GM18870 (cell line): ENCODE results near the gene RAE1.

Experiments used
- ATAC-seq: cut with Tn5 transposase; IDR thresholded peaks from one replicate; pipeline ENCODE4 v1.9.1; 2021; ENCODE audit warnings: moderate library complexity; ENCODE audit not compliant: unreplicated experiment

Gene RAE1

GRCh38 chr20:57369596-57369995 is 18.5 kb downstream of the RAE1 start:
- ATAC-seq, result no peak

DNA sequence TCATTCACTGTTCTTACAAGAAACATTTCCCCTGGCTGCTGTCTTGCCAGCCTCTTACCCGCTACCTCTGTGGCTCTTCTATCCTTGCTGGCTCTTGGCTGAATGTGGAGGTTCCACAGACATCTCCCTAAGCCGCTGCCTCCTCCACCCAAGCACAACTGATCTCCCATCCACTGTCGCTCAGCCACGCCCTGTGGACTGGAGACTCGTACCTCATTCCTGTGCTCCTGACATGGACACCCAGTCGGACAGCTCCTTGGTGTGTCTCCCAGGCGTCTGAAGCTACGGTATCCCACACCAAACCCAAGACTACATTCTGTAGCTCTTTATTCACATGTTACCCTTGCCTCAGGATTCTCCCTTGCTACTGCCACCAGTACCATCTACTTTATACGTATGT is 19.3 kb downstream of the RAE1 start:
- no peak for ATAC-seq

DNA sequence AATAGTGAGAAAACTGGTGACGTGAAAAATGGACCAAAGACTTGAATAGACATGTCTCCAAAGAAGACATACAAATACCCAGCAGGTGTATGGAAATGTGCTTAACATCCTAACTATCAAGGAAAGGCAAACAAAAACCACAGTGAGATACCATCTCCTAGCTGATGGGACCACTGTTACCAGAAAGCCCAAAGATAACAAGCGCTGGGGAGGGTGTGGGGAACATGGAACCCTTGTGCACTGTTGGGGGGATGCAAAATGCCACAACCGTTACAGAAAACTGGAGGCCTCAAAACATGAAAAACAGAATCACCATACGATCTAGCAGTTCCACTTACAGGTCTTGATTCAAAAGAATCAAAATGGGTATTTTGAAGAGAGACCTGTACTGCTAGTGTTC is 20.3 kb downstream of the RAE1 start:
- ATAC-seq, result no peak

GRCh38 chr20:57372157-57372556 is 21.1 kb downstream of the RAE1 start:
- no peak for ATAC-seq

- no peak for ATAC-seq
These were observed 21.7 kb downstream of the RAE1 start for GRCh38 chr20:57372581-57373350.

GRCh38 chr20:57374343-57374930 is 23.4 kb downstream of the RAE1 start:
- ATAC-seq, result no peak

- ATAC-seq, result no peak
These were observed 24.0 kb downstream of the RAE1 start for GRCh38 chr20:57374931-57375651.

DNA sequence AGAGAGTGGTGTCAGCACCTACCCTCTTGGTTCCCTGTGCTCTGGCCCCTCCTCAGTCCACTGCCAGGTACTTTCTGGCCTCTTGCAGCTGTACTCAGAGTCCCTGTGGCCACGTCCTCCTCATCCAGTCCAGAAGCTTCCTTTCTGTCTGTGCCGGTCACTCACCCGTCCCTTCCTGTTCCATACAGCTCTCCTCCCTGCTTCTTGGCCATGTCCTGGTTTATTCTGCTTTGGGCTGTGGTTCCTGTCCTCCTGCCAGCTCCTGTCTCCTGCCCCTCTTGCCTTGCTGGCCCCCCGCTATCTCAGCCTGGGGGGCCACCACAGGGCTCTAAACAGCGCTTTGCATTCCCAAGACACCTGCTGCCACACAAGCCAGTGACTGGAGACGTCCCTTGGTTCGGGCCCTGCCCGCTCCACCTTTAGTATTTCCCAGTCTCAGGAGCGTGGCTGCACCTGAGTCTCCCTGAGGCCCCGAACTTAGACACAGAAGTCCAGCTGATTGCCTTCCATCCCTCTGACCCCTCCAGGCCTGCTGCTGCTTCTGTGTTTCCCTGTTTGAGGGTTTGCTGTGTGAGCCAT is 24.7 kb downstream of the RAE1 start:
- ATAC-seq, result no peak

GRCh38 chr20:57377350-57377749 is 26.3 kb downstream of the RAE1 start:
- ATAC-seq, result no peak

DNA sequence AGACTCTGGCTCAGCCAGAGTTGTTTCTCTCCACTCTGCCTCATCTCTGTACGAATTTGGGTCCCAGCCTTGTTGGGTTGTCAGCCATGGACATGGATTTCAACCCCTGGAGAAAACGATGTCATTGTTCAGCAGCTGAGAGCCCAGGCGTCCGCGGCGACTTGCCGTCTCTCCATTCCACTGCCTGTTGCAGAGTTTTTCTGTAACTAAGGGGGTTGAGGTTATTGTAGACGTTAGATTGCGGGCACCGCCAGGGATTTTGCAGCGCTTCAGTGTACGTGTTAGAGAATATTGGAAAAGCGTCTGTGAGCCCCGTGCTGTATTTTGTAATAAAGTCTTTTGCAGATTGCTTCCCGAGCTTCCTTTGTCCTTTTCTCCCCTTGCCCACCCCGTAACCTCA is 27.1 kb downstream of the RAE1 start:
- no peak for ATAC-seq

DNA sequence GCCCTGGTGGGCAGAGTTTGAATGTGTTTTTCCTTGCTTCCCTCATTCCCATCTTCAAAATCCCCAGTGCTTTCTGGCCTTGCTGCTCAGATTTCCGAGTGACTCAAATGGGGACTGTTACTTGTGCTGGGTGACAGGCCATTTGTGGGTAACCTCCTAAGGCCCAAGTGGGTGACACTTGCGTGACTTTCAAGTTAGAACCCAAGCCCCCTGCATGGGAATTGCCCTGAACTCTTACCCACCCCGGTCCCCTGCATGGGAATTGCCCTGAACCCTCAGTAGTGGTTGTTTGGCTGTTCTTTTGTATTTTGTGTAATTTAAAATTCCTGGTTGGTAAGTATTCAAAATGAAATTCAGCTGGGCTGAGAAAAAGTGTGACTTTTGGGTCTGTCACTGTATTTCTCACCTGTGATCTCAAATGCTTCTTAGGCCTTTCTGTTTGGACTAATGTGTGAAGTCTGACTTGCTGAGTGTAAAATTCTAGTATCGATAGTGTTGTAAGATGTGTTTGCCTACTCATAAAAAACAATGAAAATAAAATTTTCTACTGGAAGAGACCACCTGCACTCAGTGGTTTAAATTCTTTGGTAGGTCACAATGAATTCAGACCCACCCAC is 27.7 kb downstream of the RAE1 start:
- ATAC-seq, result no peak

GRCh38 chr20:57379263-57379647 is 28.2 kb downstream of the RAE1 start:
- ATAC-seq, result no peak

GRCh38 chr20:57380081-57380750 is 29.2 kb downstream of the RAE1 start:
- ATAC-seq, result no peak

GRCh38 chr20:57381596-57382503 is 30.8 kb downstream of the RAE1 start:
- ATAC-seq, result no peak

DNA sequence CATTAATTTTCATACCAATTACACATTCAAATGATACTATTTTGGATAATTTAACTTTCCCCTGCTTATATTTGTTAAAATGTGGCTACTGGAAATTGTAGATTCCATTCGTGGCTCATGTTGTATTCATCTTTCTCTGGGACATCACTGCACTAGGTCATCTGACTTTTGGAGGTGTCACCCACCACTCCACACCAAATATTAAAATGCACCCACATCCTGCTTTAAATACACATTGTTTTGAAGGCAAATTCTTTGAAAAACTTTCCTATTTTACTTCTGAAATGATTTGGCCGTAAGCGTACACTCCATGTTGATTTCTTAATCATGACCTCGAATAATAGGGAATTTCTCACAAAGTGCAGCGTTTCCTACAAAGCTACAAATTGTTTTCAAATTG is 31.5 kb downstream of the RAE1 start:
- no peak for ATAC-seq

DNA sequence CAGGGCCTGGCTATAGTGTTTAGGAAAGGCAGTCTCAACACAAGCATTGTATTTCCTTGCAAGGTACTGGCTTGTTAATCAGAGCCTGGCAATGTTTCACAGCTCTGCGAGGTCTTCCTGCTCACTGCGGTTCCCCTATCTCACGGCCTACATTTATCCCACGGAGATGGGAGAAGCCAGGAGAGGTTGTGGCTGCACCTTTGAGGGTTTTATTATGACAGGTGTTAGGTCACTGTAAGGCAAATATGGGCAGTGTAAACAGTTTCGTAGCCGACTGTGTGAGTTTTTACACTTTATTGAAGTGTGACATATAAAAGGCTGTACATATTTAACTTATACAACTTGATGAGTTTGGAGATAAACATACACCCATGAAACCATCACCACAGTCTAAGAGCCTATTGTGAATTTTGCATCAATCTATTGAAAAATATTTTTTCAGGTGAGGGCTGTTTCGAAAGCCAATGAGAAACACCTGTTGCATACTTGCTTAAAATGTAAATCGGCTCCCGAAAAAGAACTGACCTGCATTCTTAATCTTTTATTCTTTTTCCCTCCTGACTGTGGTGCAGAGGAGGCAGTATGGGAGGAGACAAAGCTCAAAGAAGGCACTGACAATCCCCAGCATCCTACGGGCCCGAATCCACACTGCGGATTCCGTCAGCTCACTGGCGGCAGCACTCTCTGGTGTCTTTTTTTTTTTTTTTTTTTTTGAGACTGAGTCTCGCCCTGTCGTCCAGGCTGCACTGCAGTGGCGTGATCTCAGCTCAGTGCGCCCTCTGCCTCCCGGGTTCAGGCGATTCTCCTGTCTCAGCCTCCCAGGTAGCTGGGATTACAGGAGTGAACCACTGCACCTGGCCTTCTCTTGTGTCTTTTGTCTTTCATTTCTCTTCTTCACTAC is 32.6 kb downstream of the RAE1 start:
- ATAC-seq, result no peak

GRCh38 chr20:57384486-57384885 is 33.4 kb downstream of the RAE1 start:
- no peak for ATAC-seq

- no peak for ATAC-seq
These were observed 34.1 kb downstream of the RAE1 start for GRCh38 chr20:57384953-57385761.
